PFSK-1 (cell line): ENCODE data around the gene UHRF2.

ENCODE experiments used
- FOXP2 ChIP-seq: optimal IDR thresholded peaks from 2 replicates; pipeline ENCODE3; 2011; ENCODE audit warnings: borderline replicate concordance, control low read depth, inconsistent platforms; ENCODE audit not compliant: insufficient read depth; ENCODE audit errors: extremely low read length, extremely low read depth
- POLR2AphosphoS5 ChIP-seq: IDR thresholded peaks from 2 replicates; pipeline ENCODE4 v1.6.1; 2012; ENCODE audit warnings: low read depth, mild to moderate bottlenecking, control low read depth, low read length, moderate library complexity
- SIN3A ChIP-seq: IDR thresholded peaks from 2 replicates; pipeline ENCODE4 v1.6.1; 2012; ENCODE audit warnings: mild to moderate bottlenecking, low read length, moderate library complexity, borderline replicate concordance; ENCODE audit not compliant: insufficient read depth
- TF ChIP-seq, protein P1 (sequence below), 2 experiments: IDR thresholded peaks; 2 replicates each; pipeline versions ENCODE4 v1.6.1 to v1.8.0; 2011 to 2012; ENCODE audit warnings: low read depth in 2 of 2, low read length in 2 of 2, control low read depth in 1 of 2, inconsistent platforms in 1 of 2, mild to moderate bottlenecking in 1 of 2, moderate library complexity in 1 of 2; ENCODE audit not compliant: insufficient read depth in 1 of 2

GRCh38 chr9:6367128-6367890 is 45.7 kb upstream of the UHRF2 start:
- no peak for TF ChIP-seq POLR2AphosphoS5
- TF ChIP-seq FOXP2: no peak
- TF ChIP-seq, protein P1, sequence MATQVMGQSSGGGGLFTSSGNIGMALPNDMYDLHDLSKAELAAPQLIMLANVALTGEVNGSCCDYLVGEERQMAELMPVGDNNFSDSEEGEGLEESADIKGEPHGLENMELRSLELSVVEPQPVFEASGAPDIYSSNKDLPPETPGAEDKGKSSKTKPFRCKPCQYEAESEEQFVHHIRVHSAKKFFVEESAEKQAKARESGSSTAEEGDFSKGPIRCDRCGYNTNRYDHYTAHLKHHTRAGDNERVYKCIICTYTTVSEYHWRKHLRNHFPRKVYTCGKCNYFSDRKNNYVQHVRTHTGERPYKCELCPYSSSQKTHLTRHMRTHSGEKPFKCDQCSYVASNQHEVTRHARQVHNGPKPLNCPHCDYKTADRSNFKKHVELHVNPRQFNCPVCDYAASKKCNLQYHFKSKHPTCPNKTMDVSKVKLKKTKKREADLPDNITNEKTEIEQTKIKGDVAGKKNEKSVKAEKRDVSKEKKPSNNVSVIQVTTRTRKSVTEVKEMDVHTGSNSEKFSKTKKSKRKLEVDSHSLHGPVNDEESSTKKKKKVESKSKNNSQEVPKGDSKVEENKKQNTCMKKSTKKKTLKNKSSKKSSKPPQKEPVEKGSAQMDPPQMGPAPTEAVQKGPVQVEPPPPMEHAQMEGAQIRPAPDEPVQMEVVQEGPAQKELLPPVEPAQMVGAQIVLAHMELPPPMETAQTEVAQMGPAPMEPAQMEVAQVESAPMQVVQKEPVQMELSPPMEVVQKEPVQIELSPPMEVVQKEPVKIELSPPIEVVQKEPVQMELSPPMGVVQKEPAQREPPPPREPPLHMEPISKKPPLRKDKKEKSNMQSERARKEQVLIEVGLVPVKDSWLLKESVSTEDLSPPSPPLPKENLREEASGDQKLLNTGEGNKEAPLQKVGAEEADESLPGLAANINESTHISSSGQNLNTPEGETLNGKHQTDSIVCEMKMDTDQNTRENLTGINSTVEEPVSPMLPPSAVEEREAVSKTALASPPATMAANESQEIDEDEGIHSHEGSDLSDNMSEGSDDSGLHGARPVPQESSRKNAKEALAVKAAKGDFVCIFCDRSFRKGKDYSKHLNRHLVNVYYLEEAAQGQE (IDR thresholded peaks at IDR 0.05; ENCODE audit: insufficient read depth in 1 of 2, low read depth in 2 of 2, low read length in 2 of 2): no peak
- no peak for TF ChIP-seq SIN3A
